MM.1S (cell line): ENCODE results near the gene SHISA5.

Experiments
- DNase-seq: peaks from one replicate; pipeline ENCODE4 v3.0.0-alpha.2; 2015
- H2AFZ ChIP-seq: fragments of 300-600 bp; sonication (generic); 2 replicates; pipeline ENCODE4 v1.6.0; 2016; ENCODE audit warnings: antibody characterized with exemption, low read length
- H3F3A ChIP-seq: fragments of 300-600 bp; sonication (generic); 2 replicates; pipeline ENCODE4 v1.6.1; 2016; ENCODE audit warnings: mild to moderate bottlenecking, antibody characterized with exemption, low read length, moderate library complexity, mixed read lengths; ENCODE audit not compliant: insufficient read depth
- H3K27ac ChIP-seq: fragments of 300-600 bp; sonication (generic); 2 replicates; pipeline ENCODE4 v1.5.1; 2016; ENCODE audit warnings: mild to moderate bottlenecking, low read length
- H3K27me3 ChIP-seq: fragments of 300-600 bp; sonication (generic); replicated peaks from 2 replicates; pipeline ENCODE4 v1.6.0; 2016; ENCODE audit warnings: low read length; ENCODE audit not compliant: insufficient read depth
- H3K36me3 ChIP-seq: fragments of 300-600 bp; sonication (generic); replicated peaks from 2 replicates; pipeline ENCODE4 v1.6.1; 2016; ENCODE audit warnings: mild to moderate bottlenecking, low read length, mixed read lengths; ENCODE audit not compliant: insufficient read depth
- H3K4me1 ChIP-seq: fragments of 300-600 bp; sonication (generic); 2 replicates; pipeline ENCODE4 v1.6.1; 2016; ENCODE audit warnings: low read length, mixed read lengths
- H3K4me2 ChIP-seq: fragments of 300-600 bp; sonication (generic); 2 replicates; pipeline ENCODE4 v1.6.0; 2016; ENCODE audit warnings: low read depth, low read length
- H3K4me3 ChIP-seq: fragments of 300-600 bp; sonication (generic); 2 replicates; pipeline ENCODE4 v1.5.1; 2016; ENCODE audit warnings: low read length, mixed read lengths
- H3K79me2 ChIP-seq: fragments of 300-600 bp; sonication (generic); 2 replicates; pipeline ENCODE4 v1.6.1; 2016; ENCODE audit warnings: mixed run types, low read length, mixed read lengths
- H3K9ac ChIP-seq: fragments of 300-600 bp; sonication (generic); 2 replicates; pipeline ENCODE4 v1.6.1; 2016; ENCODE audit warnings: low read length, mixed read lengths
- H3K9me2 ChIP-seq: fragments of 300-600 bp; sonication (generic); replicated peaks from 2 replicates; pipeline ENCODE4 v1.6.1; 2016; ENCODE audit warnings: mild to moderate bottlenecking, low read length, mixed read lengths; ENCODE audit not compliant: insufficient read depth
- H3K9me3 ChIP-seq: fragments of 300-600 bp; sonication (generic); replicated peaks from 2 replicates; pipeline ENCODE4 v1.6.1; 2016; ENCODE audit warnings: mild to moderate bottlenecking, low read length, mixed read lengths; ENCODE audit not compliant: insufficient read depth
- H4K20me1 ChIP-seq: fragments of 300-600 bp; sonication (generic); 2 replicates; pipeline ENCODE4 v1.6.1; 2016; ENCODE audit warnings: mild to moderate bottlenecking, low read length, moderate library complexity, mixed read lengths; ENCODE audit not compliant: insufficient read depth
- EZH2 ChIP-seq: fragments of 300-600 bp; sonication (generic); optimal IDR thresholded peaks from 2 replicates; pipeline ENCODE3; 2017; ENCODE audit warnings: low read depth, mild to moderate bottlenecking, antibody characterized with exemption, low read length, mixed read lengths
- EZH2phosphoT487 ChIP-seq: fragments of 300-600 bp; sonication (generic); IDR thresholded peaks from 2 replicates; pipeline ENCODE4 v1.6.1; 2018; ENCODE audit warnings: antibody characterized with exemption, low read length
- TF ChIP-seq, protein P1 (sequence below): fragments of 300-600 bp; sonication (generic); IDR thresholded peaks from 2 replicates; pipeline ENCODE4 v1.5.1; 2016; ENCODE audit warnings: antibody characterized with exemption, low read length, mixed read lengths

Gene SHISA5

DNA sequence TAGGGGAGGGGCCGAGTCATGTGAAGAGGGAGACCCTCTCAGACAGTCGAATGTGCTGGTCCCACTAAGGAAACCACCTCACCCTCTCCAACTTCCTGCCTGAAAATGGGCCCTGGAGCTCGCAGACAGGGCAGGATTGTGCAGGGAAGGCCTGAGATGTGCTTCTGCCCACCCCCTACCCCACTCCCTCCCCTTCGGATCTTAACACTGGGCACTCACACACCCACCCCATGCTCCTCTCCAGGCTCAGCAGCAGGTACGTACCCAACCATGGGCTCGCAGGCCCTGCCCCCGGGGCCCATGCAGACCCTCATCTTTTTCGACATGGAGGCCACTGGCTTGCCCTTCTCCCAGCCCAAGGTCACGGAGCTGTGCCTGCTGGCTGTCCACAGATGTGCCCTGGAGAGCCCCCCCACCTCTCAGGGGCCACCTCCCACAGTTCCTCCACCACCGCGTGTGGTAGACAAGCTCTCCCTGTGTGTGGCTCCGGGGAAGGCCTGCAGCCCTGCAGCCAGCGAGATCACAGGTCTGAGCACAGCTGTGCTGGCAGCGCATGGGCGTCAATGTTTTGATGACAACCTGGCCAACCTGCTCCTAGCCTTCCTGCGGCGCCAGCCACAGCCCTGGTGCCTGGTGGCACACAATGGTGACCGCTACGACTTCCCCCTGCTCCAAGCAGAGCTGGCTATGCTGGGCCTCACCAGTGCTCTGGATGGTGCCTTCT, 37.4 kb downstream of the SHISA5 start:
- Histone ChIP-seq H3K27ac (peak overlapping the region; percentile 84), H3K4me3 (peak overlapping the region; percentile 91), H3K79me2 (peaks cover 54% of the 10 kb centered on the region), H3K9me3 (no peaks in the 10 kb centered on the region), H3F3A (peaks cover 2% of the 10 kb centered on the region; the same call in 1 of the 2 replicates), H3K9me2 (no peaks in the 10 kb centered on the region), H3K9ac (peak overlapping the region; percentile 93), H3K4me2 (peak overlapping the region; percentile 94), H4K20me1 (no peaks in the 10 kb centered on the region), H3K4me1 (peaks cover 21% of the 10 kb centered on the region), H2AFZ (peak overlapping the region; percentile 75; the same call in 1 of the 2 replicates), H3K27me3 (no peaks in the 10 kb centered on the region), H3K36me3 (no peaks in the 10 kb centered on the region)
- DNase-seq = peak; percentile 62
- TF ChIP-seq EZH2phosphoT487 = no peak

DNA sequence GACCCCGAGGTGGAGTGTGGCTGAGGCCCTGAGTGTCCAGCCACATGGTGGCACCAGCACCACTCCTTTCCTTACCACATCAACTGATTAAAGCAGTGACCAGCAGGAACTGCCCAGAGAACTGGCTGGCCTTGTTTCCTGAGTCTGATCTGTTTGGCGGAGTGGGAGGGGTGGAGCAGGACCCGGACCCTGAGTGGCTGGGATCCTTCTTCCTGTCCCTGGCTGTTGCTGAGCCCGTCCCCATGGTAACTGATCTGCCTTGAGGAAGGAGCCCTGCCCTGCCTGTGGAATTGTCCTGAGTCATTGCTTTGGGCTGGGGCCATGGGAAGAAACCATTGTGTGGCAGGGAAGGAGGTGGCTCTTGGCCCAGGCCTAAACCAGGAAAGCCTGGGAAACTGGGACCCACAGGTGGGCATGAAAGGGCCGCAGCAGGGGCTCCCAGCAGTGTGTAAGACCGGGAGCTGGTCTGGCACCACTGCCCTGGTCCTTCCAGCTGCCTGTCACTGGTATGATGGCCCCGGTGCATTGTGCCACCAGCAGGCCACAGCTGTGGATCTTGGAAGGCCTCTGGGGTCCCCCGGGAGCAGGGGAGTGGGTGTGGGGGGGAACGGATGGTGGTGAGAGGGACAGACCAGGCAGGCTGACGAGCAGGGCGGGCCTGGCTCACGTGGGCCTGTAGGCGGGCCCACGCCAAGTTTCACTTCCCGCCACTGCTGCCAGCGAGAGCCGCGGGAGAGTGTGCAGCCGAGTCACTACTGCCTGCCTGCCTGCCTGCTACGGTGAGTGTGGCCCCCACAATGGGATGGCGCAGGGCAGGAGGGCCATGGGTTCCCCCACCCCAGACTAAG, 38.2 kb downstream of the SHISA5 start:
- no peaks in the 10 kb centered on the region for H3K9me3 ChIP-seq

DNA sequence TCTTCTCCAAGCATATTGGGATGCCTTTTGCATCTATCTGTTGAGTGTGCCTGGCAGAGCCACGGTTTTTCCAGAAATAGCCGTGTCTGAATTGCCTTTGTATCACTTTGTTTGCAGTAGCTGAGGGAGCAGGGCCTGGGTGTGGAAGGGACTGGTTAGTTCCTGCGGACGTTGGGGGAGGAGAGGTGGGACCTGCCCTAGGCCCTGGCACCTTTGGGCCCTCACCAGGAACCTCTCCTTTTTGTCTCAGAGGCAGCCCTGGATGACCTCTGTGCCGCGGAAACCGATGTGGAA, 38.8 kb downstream of the SHISA5 start:
- Histone ChIP-seq H3K4me1 (peaks cover 21% of the 10 kb centered on the region), H3K4me2 (peak overlapping the region; percentile 94), H3F3A (peaks cover 2% of the 10 kb centered on the region; the same call in 1 of the 2 replicates), H3K9me3 (no peaks in the 10 kb centered on the region), H3K79me2 (peaks cover 41% of the 10 kb centered on the region), H3K4me3 (no peak overlapping the region), H2AFZ (no peak overlapping the region), H4K20me1 (no peaks in the 10 kb centered on the region), H3K9ac (no peak overlapping the region; the same call in 1 of the 2 replicates), H3K27ac (peak overlapping the region; percentile 84; the same call in 1 of the 2 replicates), H3K9me2 (no peaks in the 10 kb centered on the region), H3K36me3 (peaks cover 4% of the 10 kb centered on the region; the same call in 1 of the 2 replicates), H3K27me3 (no peaks in the 10 kb centered on the region)
- DNase-seq = no peak
- TF ChIP-seq, protein P1, sequence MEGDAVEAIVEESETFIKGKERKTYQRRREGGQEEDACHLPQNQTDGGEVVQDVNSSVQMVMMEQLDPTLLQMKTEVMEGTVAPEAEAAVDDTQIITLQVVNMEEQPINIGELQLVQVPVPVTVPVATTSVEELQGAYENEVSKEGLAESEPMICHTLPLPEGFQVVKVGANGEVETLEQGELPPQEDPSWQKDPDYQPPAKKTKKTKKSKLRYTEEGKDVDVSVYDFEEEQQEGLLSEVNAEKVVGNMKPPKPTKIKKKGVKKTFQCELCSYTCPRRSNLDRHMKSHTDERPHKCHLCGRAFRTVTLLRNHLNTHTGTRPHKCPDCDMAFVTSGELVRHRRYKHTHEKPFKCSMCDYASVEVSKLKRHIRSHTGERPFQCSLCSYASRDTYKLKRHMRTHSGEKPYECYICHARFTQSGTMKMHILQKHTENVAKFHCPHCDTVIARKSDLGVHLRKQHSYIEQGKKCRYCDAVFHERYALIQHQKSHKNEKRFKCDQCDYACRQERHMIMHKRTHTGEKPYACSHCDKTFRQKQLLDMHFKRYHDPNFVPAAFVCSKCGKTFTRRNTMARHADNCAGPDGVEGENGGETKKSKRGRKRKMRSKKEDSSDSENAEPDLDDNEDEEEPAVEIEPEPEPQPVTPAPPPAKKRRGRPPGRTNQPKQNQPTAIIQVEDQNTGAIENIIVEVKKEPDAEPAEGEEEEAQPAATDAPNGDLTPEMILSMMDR = no peak
- TF ChIP-seq EZH2phosphoT487 = no peak
- no peak for TF ChIP-seq EZH2

More for the DNA sequence above, 38.2 kb downstream of the SHISA5 start:
- TF ChIP-seq, protein P1 = peak; percentile 70
- TF ChIP-seq EZH2 = no peak
- no peak for TF ChIP-seq EZH2phosphoT487
- Histone ChIP-seq H4K20me1 (no peaks in the 10 kb centered on the region), H3K4me1 (peaks cover 21% of the 10 kb centered on the region), H3K9ac (peak overlapping the region; percentile 93), H3K27ac (peak overlapping the region; percentile 84), H3K79me2 (peaks cover 47% of the 10 kb centered on the region), H3K4me3 (peak overlapping the region; percentile 91), H3K9me2 (no peaks in the 10 kb centered on the region), H3F3A (peaks cover 2% of the 10 kb centered on the region; the same call in 1 of the 2 replicates), H2AFZ (peak overlapping the region; percentile 75), H3K4me2 (peak overlapping the region; percentile 94), H3K27me3 (no peaks in the 10 kb centered on the region), H3K36me3 (peaks cover 2% of the 10 kb centered on the region; the same call in 1 of the 2 replicates)
- DNase-seq = peak; percentile 86
